Fibroblast of lung (primary cell): Measurements from ENCODE around the gene MRPL51.

Source experiments
- EZH2 ChIP-seq: IDR thresholded peaks from 2 replicates; pipeline ENCODE4 v1.5.1; 2012; ENCODE audit warnings: low read length, control low read depth, mild to moderate bottlenecking; ENCODE audit errors: missing control alignments
- TF ChIP-seq, protein P1 (sequence below), 2 donors: IDR thresholded peaks in 1 of 2; conservative IDR thresholded peaks in 1 of 2; 1 replicate in 1 of 2; 2 replicates in 1 of 2; pipeline ENCODE4 v1.5.1; 2011 to 2012; ENCODE audit warnings: low read length in 2 of 2, control low read depth in 1 of 2, inconsistent platforms in 1 of 2, low read depth in 1 of 2, mild to moderate bottlenecking in 1 of 2

DNA sequence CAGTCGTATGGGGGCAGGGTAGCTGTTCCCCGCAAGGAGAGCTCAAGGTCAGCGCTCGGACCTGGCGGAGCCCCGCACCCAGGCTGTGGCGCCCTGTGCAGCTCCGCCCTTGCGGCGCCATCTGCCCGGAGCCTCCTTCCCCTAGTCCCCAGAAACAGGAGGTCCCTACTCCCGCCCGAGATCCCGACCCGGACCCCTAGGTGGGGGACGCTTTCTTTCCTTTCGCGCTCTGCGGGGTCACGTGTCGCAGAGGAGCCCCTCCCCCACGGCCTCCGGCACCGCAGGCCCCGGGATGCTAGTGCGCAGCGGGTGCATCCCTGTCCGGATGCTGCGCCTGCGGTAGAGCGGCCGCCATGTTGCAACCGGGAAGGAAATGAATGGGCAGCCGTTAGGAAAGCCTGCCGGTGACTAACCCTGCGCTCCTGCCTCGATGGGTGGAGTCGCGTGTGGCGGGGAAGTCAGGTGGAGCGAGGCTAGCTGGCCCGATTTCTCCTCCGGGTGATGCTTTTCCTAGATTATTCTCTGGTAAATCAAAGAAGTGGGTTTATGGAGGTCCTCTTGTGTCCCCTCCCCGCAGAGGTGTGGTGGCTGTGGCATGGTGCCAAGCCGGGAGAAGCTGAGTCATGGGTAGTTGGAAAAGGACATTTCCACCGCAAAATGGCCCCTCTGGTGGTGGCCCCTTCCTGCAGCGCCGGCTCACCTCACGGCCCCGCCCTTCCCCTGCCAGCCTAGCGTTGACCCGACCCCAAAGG is 42.1 kb upstream of the MRPL51 start:
- TF ChIP-seq, protein P1, sequence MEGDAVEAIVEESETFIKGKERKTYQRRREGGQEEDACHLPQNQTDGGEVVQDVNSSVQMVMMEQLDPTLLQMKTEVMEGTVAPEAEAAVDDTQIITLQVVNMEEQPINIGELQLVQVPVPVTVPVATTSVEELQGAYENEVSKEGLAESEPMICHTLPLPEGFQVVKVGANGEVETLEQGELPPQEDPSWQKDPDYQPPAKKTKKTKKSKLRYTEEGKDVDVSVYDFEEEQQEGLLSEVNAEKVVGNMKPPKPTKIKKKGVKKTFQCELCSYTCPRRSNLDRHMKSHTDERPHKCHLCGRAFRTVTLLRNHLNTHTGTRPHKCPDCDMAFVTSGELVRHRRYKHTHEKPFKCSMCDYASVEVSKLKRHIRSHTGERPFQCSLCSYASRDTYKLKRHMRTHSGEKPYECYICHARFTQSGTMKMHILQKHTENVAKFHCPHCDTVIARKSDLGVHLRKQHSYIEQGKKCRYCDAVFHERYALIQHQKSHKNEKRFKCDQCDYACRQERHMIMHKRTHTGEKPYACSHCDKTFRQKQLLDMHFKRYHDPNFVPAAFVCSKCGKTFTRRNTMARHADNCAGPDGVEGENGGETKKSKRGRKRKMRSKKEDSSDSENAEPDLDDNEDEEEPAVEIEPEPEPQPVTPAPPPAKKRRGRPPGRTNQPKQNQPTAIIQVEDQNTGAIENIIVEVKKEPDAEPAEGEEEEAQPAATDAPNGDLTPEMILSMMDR (conservative IDR thresholded peaks at IDR 0.05 in 1 of 2, IDR thresholded peaks at IDR 0.05 in 1 of 2; ENCODE audit: low read depth in 1 of 2, low read length in 2 of 2) = no peak
- TF ChIP-seq EZH2 = no peak
